GM19468 (cell line): ENCODE measurements around the gene RO60.
A peak's percentile ranks its signal among the peaks of the same experiment; 100 is the strongest.

Experiments
- ATAC-seq: cut with Tn5 transposase; IDR thresholded peaks from one replicate; pipeline ENCODE4 v1.9.1; 2021; ENCODE audit warnings: mild to moderate bottlenecking, moderate library complexity, moderate number of reproducible peaks; ENCODE audit not compliant: unreplicated experiment; ENCODE audit errors: extremely low read depth

Gene RO60

GRCh38 chr1:193060406-193060805 is 994 bp downstream of the RO60 start:
- ATAC-seq, result no peak

DNA sequence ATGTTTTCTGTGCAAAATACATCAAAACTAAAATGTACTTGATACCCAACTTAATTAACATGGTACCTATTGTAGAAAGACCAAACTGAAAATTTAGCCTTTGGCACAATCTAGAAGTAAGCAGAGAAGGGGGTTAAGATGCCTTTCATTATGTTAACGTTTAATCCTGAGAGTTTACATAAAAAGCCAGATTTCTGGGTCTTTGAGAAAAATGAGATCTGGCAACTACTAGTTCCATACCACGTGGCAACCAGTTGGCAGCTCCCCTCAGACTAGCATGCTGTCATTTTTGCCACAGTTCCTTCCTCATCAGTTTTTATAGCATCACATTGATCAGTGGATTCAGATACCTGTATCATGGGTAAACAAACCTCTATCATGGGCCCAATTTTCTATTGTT is 1.5 kb downstream of the RO60 start:
- no peak for ATAC-seq

DNA sequence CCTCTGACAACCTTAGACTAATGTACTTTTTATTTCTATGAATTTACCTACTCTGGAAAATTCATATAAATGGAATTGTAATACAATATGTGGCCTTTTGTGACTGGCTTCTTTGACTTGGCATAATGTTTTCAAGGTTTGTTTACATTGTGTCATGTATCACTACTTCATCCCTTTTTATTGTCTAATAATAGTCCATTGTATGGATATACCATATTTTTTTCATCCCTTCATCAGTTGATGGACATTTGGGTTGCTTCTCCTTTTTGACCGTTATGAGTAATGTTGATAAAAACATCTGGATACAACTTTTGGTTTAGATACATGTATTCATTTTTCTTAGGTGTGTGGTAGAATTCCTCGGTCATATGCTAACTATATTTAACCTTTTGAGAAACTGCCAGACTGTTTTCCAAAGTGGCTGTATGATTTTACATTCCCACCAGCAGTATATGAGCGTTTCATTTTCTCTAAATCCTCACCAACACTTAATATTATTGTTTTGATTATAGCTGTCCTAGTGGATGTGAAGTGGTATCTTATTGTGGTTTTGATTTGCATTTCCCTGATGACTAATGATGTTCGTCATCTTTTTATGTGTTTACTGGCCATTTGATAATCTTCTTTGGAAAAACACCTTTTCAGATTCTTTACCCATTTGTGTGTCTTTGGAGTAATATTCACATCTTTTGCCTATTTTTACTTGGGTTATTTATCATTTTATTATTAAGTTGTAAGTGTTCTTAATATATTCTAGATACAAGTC is 3.5 kb downstream of the RO60 start:
- ATAC-seq, result no peak

DNA sequence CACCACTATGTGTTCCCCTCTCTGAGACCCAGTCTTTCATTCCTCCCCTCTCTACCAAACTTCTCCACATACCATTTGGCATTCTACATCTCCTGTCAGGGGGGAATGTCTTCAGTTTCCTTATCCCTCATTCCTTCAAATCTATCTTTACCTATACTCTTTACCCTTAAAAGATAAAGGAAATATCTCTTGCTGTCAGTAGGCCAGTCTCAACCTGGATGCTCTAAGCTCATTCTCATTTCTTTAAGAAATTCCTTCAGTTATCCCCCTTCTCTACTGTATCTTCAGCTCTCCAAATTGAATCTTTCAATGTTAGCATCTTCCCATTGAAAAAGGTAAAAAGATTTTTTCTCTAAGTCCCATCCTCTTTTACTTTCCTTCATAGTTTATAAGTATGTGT is 6.5 kb downstream of the RO60 start:
- no peak for ATAC-seq

DNA sequence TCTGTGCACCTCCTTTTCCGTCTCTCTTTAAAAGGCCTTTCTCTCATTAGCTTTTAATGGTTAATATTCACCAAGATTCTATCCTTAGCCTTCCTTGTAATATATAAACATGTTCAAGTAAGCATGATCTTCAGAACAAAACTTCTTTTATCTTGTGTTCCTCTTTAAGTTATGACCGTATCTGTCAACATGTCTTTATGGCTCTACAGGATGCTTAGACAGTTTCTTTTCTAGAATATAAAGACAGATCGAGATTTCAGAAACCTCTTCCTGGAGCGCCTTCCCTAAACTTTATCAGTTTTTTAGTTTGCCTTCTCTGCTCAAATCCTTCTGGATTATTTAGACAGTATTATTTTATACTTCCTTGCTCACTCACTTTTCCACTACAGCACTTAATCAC is 7.2 kb downstream of the RO60 start:
- no peak for ATAC-seq

GRCh38 chr1:193068013-193068412 is 8.6 kb downstream of the RO60 start:
- ATAC-seq, result no peak

DNA sequence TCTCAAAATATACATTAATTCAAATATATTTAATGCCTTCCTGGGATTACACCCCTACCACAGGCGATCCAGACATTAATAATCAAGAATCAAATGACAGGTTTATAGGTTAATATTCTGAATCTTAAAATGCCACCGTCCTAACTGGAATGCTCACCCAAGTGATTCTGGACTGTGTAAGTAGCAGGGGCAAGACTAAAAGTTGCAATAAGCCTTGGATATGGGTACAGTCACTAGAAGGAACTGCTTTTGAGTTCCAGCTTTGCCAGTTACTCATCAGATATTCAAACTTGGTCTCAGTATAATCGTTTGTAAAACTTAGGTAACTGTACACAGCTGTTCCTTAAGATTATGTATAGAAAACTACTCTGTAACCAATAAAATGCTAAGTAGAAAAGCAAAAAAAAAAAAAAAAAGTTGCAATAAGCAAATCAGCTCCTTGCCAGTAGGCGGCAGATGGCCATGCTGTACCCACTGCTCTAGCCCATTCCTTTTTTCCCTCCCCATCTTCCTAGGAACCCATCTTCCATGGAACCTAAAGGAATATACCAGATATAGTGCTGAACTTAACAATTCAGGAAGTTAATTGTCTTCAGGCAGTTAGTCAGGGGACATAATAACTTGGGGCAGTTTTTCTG is 10.5 kb downstream of the RO60 start:
- ATAC-seq, result no peak

DNA sequence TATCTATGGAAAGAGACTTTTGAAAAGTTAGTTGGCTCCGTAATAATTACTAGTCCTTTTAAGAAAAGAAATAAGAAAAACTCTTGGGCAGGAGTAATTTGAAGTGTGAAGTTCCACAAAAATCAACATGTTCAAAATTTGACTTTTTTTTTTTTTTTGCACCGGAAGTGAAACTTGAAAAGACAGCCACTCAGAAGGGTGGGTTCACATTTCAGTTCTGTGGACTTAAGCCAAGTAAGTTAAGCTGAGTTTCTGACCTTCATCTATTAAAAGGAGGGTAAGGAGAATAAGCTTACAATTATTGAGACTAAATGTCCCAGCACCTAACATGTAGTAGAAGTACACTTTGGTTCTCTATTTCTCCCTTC is 11.0 kb downstream of the RO60 start:
- no peak for ATAC-seq

GRCh38 chr1:193070942-193071341 is 11.5 kb downstream of the RO60 start:
- no peak for ATAC-seq

DNA sequence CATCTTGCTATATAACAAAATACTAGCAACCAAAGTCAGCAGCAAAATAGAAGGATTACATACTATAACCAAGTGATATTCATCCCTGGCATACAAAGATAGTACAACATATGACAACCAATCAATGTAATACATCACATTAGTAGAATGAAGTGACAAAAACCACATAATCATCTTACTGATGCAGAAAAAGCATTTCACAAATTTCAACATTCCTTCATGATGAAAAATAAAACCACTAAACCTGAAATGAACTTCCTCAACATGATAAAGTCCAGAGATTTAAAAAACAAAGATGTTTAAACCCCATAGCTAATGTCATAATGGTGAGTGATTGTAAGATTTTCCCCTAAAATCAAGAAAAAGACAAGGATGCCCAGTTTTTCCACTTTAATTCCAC is 18.6 kb downstream of the RO60 start:
- no peak for ATAC-seq

DNA sequence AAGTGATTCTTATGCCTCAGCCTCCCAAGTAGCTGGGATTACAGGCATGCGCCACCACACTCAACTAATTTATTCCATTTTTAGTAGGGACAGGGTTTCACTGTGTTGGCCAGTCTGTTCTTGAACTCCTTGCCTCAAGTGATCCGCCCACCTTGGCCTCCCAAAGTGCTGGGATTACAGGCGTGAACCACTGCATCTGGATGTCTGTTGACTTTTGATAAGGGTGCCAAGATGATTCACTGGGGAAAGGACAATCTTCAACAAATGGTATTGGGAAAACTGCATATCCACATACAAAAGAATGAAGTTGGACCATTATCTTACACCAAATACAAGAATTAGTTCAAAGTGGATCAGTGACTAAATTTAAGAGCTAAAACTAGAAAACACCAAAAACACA is 19.8 kb downstream of the RO60 start:
- no peak for ATAC-seq

GRCh38 chr1:193083365-193084088 is 24.1 kb downstream of the RO60 start:
- peak; percentile 88 for ATAC-seq

DNA sequence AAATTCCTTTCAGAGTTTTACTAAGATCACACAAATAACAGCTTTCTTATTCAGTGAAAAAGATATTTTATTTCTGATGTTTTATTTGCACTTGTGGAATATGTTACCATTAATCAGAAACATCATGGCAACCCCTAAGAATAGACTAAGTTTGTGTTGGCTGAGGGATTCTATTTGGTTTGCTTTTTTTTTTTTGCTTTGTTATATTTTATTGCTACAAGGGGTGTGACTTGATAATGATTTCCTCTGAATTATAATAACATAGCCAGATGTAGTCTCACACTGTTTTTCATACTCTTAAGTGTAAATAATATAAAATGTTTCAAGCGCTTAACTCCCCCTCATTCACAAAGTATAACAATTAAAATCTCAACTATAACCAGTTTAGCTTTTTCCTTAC is 25.9 kb downstream of the RO60 start:
- no peak for ATAC-seq

DNA sequence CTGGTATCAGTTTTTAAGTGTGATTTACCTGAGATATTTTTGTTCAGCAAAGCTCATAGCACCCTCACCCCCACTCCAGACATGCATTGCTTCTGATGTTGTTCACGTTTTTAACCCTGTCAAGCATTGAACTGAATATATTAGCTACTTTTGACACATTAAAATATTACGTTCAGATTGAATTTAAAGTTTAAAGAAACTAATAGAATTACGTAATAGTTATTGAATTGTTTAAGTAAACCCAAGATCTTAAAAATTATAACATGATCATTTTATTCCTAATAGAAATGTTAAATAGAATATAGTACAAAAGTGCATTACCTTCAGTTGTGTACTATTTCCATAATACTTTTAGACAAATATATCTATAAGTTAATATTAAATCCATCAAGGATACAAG is 26.9 kb downstream of the RO60 start:
- no peak for ATAC-seq

- ATAC-seq, result no peak
Observed at GRCh38 chr1:193087893-193088292, 28.5 kb downstream of the RO60 start.

DNA sequence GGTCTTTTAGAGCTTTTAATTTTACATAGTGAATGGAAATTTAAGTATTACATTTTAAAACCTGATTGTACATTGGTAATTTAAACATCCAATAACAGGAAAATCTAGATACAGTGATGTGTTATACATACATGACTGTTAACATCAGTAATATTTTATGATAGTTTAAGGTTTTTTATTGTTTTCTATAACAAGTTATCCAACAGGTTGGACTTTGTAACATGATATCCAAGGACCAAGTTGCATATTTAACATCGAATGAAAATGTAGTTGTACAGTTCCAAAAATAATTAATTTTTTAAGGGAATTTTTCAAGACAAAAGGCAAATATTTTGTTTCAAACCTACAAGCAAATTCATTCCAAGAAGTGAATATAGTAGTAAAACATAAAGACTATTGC is 31.5 kb downstream of the RO60 start:
- ATAC-seq, result no peak

DNA sequence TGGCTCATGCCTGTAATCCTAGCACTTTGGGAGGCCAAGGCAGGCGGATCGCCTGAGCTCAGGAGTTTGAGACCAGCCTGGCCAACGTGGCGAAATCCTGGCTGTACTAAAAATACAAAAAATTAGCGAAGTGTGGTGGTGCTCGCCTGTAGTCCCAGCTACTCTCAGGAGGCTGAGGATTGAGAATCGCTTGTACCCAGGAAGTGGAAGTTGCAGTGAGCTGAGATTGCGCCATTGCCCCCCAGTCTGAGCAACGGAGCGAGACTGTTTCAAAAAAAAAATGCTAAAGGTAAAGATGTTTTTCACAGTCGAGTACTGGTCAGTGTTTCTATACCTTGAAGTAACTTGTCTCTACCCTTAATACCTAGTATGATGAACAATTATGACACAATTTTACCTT is 34.7 kb downstream of the RO60 start:
- no peak for ATAC-seq

GRCh38 chr1:193102662-193103061 is 43.2 kb downstream of the RO60 start:
- ATAC-seq, result no peak

GRCh38 chr1:193103759-193104501 is 44.5 kb downstream of the RO60 start:
- no peak for ATAC-seq

GRCh38 chr1:193104502-193104906 is 45.1 kb downstream of the RO60 start:
- no peak for ATAC-seq
